Mucosa of stomach (tissue), 1 donor: ENCODE measurements around the gene GTF2H3.
A peak's percentile ranks its signal among the peaks of the same experiment; 100 is the strongest.
"Not testable (repeated sequence)": the region's sequence is repeated elsewhere in the genome, so short reads cannot be mapped to it uniquely, and the experiment has no call there.

Experiments used
- H3K27me3 ChIP-seq: one replicate; pipeline ENCODE4 v1.7.0; 2013; ENCODE audit warnings: mild to moderate bottlenecking, low read length; ENCODE audit not compliant: control insufficient read depth, insufficient read depth
- H3K36me3 ChIP-seq: one replicate; pipeline ENCODE4 v1.7.0; 2013; ENCODE audit warnings: low read length; ENCODE audit not compliant: control insufficient read depth, insufficient read depth
- H3K4me1 ChIP-seq: one replicate; pipeline ENCODE4 v1.7.0; 2013; ENCODE audit warnings: mild to moderate bottlenecking, low read length; ENCODE audit not compliant: control insufficient read depth, insufficient read depth
- H3K4me3 ChIP-seq: one replicate; pipeline ENCODE4 v1.7.0; 2013; ENCODE audit warnings: low read length
- H3K9ac ChIP-seq: one replicate; pipeline ENCODE4 v1.7.0; 2013; ENCODE audit warnings: mild to moderate bottlenecking, low read length, moderate library complexity
- H3K9me3 ChIP-seq: one replicate; pipeline ENCODE4 v1.7.0; 2013; ENCODE audit warnings: mild to moderate bottlenecking, low read length, moderate library complexity; ENCODE audit not compliant: control insufficient read depth
- donor health status: Pancreatic carcinoma.

The GTF2H3 gene

GRCh38 chr12:123633379-123634141 lies at the start of gene GTF2H3, which contains the start of gene EIF2B1:
GTF2H3 (plus strand) TSS chr12:123633829; CDS start chr12:123633860, 31 bp downstream.
EIF2B1 (minus strand) TSS chr12:123633686; CDS start chr12:123633557, 129 bp downstream.
- H3K27me3 ChIP-seq = no peaks in the 10 kb centered on the region
- H3K9ac ChIP-seq = peak within 1 kb of the TSS; percentile 82
- H3K4me3 ChIP-seq = peak within 1 kb of the TSS; percentile 56
- H3K36me3 ChIP-seq = no peaks in the 10 kb centered on the region
- peaks cover 8% of the 10 kb centered on the region for H3K4me1 ChIP-seq
- no peaks in the 10 kb centered on the region for H3K9me3 ChIP-seq

- H3K9me3 ChIP-seq = no peaks in the 10 kb centered on the region
- H3K36me3 ChIP-seq = peaks cover 4% of the 10 kb centered on the region
- no peaks in the 10 kb centered on the region for H3K4me1 ChIP-seq
- H3K4me3 ChIP-seq = no peak overlapping the region
- no peaks in the 10 kb centered on the region for H3K27me3 ChIP-seq
- H3K9ac ChIP-seq = no peak overlapping the region
Measured at GRCh38 chr12:123591702-123592481, 41.7 kb upstream of the GTF2H3 start.

GRCh38 chr12:123595729-123596128 lies 37.9 kb upstream of the GTF2H3 start:
- Histone ChIP-seq H3K27me3 (no peaks in the 10 kb centered on the region), H3K9ac (no peak overlapping the region), H3K9me3 (no peaks in the 10 kb centered on the region), H3K36me3 (peaks cover 4% of the 10 kb centered on the region), H3K4me3 (no peak overlapping the region), H3K4me1 (peaks cover under 1% of the 10 kb centered on the region)

- Histone ChIP-seq H3K4me3 (no peak overlapping the region), H3K9me3 (no peaks in the 10 kb centered on the region), H3K36me3 (peaks cover 4% of the 10 kb centered on the region), H3K4me1 (peaks cover 8% of the 10 kb centered on the region), H3K27me3 (no peaks in the 10 kb centered on the region), H3K9ac (no peak overlapping the region)
Measured at GRCh38 chr12:123597100-123597499, 36.5 kb upstream of the GTF2H3 start.

- H3K4me3 ChIP-seq = no peak overlapping the region
- no peaks in the 10 kb centered on the region for H3K9me3 ChIP-seq
- H3K36me3 ChIP-seq = peaks cover 4% of the 10 kb centered on the region
- no peak overlapping the region for H3K9ac ChIP-seq
- H3K27me3 ChIP-seq = no peaks in the 10 kb centered on the region
- peaks cover 18% of the 10 kb centered on the region for H3K4me1 ChIP-seq
Measured at GRCh38 chr12:123598522-123598921, 35.1 kb upstream of the GTF2H3 start.

GRCh38 chr12:123599310-123599709 lies 34.3 kb upstream of the GTF2H3 start:
- Histone ChIP-seq H3K27me3 (no peaks in the 10 kb centered on the region), H3K9me3 (no peaks in the 10 kb centered on the region), H3K36me3 (peaks cover 4% of the 10 kb centered on the region), H3K4me1 (peaks cover 18% of the 10 kb centered on the region), H3K9ac (no peak overlapping the region), H3K4me3 (no peak overlapping the region)

- Histone ChIP-seq H3K27me3 (no peaks in the 10 kb centered on the region), H3K36me3 (peaks cover 4% of the 10 kb centered on the region), H3K9me3 (no peaks in the 10 kb centered on the region), H3K4me1 (peaks cover 18% of the 10 kb centered on the region), H3K4me3 (no peak overlapping the region), H3K9ac (no peak overlapping the region)
Measured at GRCh38 chr12:123599721-123600120, 33.9 kb upstream of the GTF2H3 start.

- Histone ChIP-seq H3K9me3 (no peaks in the 10 kb centered on the region), H3K27me3 (no peaks in the 10 kb centered on the region), H3K9ac (peak within 1 kb of the TSS; percentile 81), H3K36me3 (peaks cover 5% of the 10 kb centered on the region), H3K4me1 (peaks cover 18% of the 10 kb centered on the region), H3K4me3 (peak within 1 kb of the TSS; percentile 92)
Measured at GRCh38 chr12:123601602-123602489, 31.8 kb upstream of the GTF2H3 start, which contains the start of gene DDX55. DDX55 (plus strand) TSS chr12:123602099; CDS start chr12:123602149, 50 bp downstream.

GRCh38 chr12:123602651-123603195 lies 30.9 kb upstream of the GTF2H3 start:
- no peaks in the 10 kb centered on the region for H3K9me3 ChIP-seq
- peaks cover 18% of the 10 kb centered on the region for H3K4me1 ChIP-seq
- H3K9ac ChIP-seq = peak overlapping the region; percentile 81
- peaks cover 5% of the 10 kb centered on the region for H3K36me3 ChIP-seq
- H3K27me3 ChIP-seq = no peaks in the 10 kb centered on the region
- peak overlapping the region; percentile 92 for H3K4me3 ChIP-seq

GRCh38 chr12:123603495-123603894 lies 30.1 kb upstream of the GTF2H3 start:
- not testable (repeated sequence) for H3K9ac ChIP-seq, H3K4me3 ChIP-seq, H3K27me3 ChIP-seq, H3K36me3 ChIP-seq, H3K9me3 ChIP-seq
- peaks cover 18% of the 10 kb centered on the region for H3K4me1 ChIP-seq

- no peak overlapping the region for H3K4me3 ChIP-seq
- peaks cover 5% of the 10 kb centered on the region for H3K36me3 ChIP-seq
- H3K9ac ChIP-seq = no peak overlapping the region
- peaks cover 6% of the 10 kb centered on the region for H3K4me1 ChIP-seq
- H3K27me3 ChIP-seq = no peaks in the 10 kb centered on the region
- H3K9me3 ChIP-seq = no peaks in the 10 kb centered on the region
Measured at GRCh38 chr12:123607756-123608155, 25.9 kb upstream of the GTF2H3 start.
